NCI-H187 (cell line): ENCODE measurements around the gene PRKAG2.
"Not testable (repeated sequence)": the region's sequence is repeated elsewhere in the genome, so short reads cannot be mapped to it uniquely, and the experiment has no call there.

ENCODE experiments used
- DNase-seq, 2 experiments: peaks; one replicate each; lab custom pipeline; 2025; lab: John Stamatoyannopoulos, UW

Gene PRKAG2

GRCh38 chr7:151884312-151885201 is 7.6 kb upstream of the PRKAG2 start:
- no peak for DNase-seq

DNA sequence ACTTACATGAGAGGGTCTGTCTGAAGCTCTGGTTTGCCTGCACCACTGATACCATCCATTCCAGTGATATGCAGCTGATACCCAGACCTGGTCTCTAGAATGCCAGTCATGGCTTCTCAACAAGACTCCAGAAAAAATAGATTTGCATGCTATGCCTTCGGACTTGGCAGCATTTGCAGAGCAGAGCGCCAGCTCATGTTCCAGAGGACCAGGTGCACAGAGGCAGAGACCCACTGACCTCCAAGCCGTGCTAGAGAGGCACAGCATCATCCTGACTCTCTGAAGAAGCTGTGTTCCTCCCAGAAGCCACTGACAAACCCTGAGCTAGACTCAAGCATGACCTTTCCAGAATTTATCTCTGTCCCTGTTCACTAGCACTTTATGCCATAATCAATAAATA is 6.9 kb upstream of the PRKAG2 start:
- DNase-seq: no peak

- no peak for DNase-seq
These were observed 5.8 kb upstream of the PRKAG2 start for GRCh38 chr7:151882734-151883133.

GRCh38 chr7:151880688-151881087 is 3.8 kb upstream of the PRKAG2 start:
- DNase-seq: no peak

DNA sequence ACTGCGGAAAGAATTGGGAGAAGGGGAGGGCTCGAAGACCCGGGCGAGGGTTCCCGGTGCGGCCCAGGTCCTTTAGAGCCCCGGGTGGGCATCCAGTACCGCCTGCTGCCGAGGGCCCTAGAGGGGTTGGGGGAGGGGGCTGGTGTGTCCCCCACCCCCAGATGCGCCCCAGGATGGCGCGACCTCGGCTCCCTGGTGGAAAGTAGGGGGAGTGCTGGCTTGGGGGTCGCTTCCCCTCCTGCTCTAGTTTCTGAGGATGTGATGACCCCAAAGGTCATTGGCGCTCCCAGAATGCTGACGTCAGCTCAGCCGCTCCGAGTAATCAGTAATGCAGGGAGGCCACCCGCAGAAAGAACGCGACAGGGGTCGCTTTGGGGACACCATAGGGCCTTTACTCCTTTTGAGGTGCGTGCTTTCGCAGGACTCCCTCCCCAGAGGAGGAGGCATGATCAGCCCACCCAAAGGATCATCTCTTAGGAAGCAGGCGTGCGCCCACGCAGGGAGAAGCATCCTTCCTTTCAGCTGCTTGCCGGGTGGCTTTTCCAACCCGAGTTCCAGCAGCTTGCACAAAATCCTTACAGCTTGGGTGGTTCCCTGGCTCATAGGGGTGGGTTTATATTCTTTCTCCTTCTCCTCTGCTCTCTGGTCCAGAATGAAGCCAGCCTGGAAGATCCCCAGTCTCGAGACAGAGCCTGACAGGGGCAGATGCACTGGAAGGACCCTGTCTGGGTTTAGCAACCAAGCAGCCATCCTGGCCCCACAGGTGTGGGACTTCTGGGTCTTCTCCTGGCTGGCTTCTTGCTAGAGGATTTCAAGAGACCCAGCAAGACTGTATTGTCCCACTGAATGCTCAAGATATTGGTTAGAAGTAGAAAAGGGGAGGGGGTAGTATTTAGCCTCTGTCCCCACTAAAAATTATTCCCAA is 1.3 kb upstream of the PRKAG2 start:
- DNase-seq: no peak

DNA sequence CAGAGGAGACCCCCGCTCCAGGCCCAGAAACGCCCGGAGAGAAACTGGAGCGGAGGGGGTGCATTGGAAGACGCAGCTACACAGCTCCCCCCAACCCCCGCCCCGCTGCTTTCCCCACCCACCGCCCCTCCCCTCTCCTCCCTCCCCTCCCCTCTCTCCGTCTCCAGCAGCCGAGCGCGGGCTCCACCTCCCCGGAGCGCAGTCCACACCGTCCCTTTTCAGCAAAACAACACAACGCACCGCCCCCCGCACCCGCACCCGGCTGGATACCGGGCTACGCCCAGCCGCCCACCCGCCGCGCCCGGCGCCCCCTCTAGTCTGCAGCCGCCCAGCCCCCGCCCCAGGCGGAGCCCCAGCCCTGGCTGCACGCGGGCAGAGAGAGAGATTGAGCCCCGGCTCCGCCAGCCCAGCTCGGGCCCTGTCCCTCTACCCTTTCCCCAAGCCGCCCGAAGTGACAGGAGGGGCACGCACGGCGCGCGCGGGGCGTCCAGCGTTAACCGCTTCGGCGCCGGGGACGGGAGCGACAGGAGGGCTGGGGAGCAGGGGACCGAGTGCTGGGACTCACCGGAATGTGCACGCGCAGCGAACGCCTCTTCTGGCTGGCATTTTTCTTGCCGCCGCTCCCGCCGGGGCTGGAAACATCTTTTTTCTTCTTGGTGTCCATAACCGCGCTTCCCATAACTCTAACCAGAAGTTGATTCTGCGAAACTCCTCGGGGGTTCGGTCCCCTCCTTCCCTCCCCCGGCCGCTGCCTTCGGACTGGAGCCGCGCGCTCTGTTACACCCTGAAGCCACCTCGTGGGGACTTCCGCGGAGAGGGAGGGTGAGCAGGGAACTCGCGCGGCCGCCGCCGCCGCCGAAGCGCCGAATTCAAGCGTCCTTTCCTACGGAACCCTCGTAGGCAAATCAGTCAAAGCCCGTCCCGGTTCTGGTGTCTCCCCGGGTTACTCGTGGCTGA is 695 bp downstream of the PRKAG2 start:
- peak; percentile 60 to 71 for DNase-seq

DNA sequence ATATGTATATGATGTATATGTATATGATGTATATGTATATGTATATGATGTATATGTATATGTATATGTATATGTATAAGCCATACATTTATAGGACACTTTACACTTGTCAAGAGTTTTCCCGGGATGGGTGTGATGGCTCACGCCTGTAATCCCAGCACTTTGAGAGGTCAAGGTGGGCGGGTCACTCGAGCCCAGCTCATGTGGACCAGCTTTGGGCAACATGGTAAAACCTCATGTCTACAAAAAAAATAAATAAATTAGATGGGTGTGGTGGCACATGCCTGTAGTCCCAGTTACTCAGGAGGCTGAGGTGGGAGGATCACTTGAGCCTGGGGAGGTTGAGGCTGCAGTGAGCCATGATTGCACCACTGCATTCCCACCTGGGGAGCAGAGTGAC is 2.4 kb downstream of the PRKAG2 start:
- DNase-seq: not testable (repeated sequence)

GRCh38 chr7:151873402-151873965 is 3.4 kb downstream of the PRKAG2 start:
- no peak for DNase-seq

DNA sequence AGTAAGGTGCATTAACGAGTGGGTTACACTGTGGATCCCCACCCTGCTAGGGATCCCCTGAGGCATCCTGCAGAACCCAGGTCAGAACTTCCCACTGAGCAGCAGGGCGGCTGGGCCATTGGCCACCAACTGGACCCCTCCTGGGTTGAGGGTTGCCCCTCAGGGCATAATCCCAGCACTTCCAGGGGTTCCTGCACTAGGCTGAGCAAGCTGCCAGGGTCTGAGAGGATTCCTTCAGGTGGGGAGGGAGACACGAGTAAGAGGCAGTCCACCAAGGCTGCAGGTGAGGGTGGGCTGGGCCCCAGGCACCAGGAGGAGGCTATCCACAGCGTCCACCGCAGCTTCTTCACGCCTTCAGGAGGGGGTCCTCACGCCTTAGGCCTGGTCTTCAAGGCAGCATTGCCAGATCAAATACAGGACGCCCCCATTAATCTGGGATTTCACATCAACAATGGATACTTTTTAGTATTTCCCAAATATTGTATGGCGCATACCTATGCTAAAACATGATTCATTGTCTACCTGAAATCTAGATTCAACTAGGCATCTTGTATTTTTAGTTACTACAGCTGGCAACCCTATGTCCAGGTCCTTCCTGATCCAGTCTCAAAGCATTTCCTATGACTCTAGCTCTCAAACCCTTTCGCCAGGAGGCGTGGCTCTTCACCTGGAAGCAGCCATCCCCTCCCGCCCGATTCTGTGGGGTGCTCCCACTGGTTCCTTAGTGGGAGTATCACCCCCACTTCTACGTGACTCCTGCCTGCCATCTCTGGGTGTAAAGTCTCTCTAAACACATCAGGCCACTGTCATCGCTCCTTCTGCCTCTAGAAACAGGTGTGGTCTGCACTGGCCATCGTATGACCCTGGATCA is 4.1 kb downstream of the PRKAG2 start:
- DNase-seq: no peak

DNA sequence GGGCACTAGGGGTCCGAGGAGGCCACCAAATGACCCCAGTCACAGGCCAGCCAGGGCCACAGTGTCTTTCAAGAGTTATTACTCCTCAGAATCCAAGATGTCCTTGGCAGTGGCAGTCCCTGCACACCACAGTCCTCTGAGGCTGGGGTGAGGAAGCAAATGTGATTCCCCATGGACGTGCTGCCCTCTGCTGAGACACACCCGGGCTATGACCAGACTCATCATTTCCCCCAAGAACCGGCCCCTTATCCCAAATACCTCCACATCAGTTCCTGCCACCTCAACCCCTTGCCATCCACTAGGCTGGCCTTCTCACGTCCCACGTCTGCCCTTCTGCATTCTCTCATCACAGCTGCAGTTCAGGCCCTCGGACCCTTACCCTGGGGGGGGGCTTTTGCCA is 5.0 kb downstream of the PRKAG2 start:
- DNase-seq: no peak

GRCh38 chr7:151871189-151871735 is 5.7 kb downstream of the PRKAG2 start:
- no peak for DNase-seq

DNA sequence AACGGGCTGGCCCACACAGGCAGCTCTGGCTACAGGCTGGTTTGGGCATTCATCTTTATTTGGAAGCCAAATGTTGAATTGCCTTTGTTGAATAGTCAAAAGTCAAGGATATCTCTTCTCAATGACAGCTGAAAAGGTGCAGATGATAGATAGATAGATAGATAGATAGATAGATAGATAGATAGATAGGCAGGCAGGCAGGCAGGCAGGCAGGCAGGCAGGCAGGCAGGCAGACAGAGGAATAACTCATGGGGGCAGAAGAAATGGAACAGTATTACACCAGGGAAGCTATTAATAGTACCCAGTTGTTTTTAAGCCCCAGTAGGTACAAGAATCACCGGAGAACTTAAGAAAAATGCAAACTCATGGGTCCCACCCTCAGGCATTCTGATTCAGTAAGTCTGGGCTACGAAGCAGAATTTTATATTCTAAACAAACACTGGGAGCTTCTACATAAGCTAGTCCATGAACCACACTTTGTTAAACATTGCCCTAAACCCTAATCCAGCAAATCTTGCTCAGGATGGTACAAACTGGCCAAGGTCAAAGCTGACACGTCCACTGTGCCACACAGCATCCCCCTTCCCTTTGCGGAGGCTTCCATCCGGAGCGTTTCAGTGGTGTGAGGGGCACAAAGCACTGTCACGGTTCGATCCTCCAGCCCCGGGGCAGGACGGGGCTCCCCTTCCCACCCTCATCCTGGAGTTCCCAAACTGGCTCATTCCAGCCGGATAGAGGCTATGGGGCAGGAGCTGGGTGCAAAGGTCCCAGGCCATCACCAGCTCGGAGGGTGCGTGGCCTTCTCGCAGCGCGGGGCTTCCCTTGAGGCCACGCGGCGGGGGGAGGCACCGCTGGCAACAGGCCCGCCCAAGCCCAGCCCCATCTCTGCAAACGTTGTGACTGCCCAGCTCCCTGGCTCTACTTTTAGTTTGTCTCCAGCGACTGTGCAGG is 6.7 kb downstream of the PRKAG2 start:
- no peak for DNase-seq

DNA sequence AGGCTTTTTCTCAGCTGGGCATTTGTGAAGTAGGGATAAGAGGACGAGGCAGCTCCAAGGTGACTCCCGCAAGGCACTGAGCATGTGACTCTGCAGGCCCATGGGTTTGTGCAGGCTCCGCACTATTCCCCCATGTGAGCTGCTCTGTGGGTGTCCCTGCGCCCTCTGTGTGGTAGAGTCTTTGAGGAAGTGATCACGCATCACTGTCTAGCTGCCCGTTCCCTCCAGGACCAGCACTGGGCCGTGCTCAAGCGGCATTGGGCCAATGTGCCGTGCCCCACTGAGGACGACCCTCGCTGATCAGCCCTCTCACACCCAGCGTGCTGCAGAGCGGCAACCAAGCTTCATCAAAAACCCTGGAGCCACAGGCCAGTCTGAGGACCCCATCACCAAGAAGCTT is 7.5 kb downstream of the PRKAG2 start:
- DNase-seq: no peak

DNA sequence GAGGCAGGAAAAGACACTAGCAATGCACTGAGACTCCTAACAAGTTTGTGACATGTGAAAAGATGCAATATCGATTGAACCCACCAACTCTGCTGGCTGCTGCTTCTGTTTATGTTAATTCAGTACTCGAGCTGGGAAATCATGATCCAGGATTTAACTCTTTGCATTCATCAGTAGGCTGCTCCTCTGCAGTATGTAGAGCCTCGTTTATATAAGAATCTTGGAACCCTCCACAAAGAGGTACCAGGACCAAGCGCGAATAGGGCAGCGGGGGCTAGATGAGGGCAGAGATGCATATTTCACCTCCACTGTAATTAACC is 7.8 kb downstream of the PRKAG2 start:
- no peak for DNase-seq

GRCh38 chr7:151868396-151869108 is 8.4 kb downstream of the PRKAG2 start:
- DNase-seq: no peak

DNA sequence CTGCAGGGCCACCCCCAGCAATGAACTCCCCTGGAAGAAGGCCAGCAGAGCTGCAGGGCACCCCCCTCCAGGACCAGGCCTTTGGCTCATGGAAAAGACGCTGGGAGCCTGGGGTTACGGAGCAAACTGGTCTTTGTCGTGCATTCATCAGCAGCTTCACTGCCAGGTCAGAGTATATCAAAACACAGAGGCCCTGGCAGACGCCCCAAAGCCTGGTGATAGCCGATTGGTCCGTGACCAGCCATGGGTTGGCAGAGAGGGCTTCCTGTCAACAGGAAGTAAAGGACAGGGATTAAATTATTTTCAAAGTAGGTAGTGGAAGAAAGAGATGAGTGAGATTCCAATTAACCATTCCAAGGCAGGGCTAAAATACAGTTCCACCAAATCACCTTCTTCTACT is 9.0 kb downstream of the PRKAG2 start:
- no peak for DNase-seq

- no peak for DNase-seq
These were observed 9.9 kb downstream of the PRKAG2 start for GRCh38 chr7:151866761-151867655.
